HG03196 (cell line): ENCODE results near the gene TRIP6.
"Not testable (repeated sequence)": the region's sequence is repeated elsewhere in the genome, so short reads cannot be mapped to it uniquely, and the experiment has no call there.

ENCODE experiments used
- ATAC-seq: cut with Tn5 transposase; IDR thresholded peaks from one replicate; pipeline ENCODE4 v1.9.1; 2021; ENCODE audit not compliant: unreplicated experiment

Gene TRIP6

GRCh38 chr7:100837099-100837836, 29.9 kb upstream of the TRIP6 start:
- no peak for ATAC-seq

DNA sequence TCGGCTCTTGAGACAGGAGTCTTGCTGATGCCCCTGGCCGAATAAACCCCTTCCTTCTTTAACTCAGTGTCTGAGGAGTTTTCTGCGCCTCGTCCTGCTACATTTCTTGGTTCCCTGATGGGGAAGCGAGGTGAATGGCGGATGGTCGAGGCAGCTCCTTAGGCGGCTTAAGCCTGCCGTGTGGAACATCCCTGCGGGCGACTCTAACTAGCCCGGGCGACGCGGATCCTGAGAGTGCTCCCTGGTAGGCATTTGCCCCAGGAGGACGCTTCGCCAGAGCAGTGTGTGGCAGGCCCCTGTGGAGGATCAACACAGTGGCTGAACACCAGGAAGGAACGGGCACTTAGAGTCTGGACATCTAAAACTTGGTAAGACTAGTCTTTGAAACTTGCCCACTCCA, 27.8 kb upstream of the TRIP6 start:
- ATAC-seq = no peak

GRCh38 chr7:100840470-100841100, 26.6 kb upstream of the TRIP6 start:
- no peak for ATAC-seq

DNA sequence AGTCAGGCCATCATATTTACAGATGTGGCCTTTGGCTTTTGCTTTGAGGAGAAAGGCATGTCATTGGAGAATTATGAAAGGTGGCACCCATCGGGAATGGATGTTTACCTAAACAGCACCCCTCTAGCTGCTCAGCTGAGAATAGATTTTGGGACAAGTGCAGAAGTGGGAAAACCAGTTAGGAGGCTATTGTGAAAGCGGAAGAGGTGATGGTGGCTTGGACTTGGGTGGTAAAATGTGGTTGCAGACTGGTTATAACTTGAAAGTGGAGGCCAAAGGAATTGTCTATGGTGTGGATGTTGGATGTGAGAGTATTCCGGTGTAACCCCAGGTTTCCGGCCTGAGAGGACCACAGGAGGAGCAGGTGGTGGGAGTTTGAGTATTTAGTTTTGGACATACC, 19.8 kb upstream of the TRIP6 start:
- ATAC-seq = no peak

DNA sequence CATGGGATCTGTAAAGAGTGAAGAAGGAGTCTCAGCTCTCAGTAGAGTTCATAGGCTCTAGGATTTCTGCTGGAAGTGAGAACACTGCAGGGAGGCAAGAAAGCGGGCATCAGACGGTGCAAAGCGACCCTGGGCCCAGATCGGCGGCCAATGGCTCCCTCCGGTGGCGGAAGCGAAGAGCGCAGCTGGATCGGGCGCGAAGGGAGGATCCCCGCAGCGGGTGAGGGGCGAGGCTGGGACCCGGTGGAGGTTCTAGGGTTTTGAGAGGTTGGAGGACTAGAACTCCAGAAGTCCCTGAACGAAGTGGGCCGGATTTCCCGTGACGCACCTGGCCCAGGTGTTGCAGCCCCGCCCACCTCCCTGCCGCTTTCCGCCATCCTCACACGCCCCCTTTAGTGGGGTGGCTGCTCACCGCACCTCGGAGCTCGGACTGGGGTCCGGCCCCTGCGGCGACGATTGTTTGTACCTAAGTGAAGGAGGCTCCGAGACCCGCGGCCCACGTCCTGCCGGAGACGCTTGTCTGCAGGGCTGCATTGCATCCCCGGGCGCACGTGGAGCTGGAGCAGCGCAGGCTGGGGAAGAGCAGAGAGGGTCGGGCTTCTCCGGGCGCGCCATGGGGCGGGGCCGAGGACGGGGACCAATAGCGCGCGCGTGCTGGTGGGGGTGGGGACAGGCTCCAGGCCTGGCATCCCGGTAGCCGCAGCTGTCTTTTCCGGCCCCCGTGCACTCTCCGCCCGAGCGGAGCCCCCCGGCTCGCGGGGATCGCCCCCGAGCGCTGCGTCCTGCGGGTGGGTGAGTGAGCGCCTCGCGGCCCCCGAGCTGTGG, 14.9 kb upstream of the TRIP6 start, which contains the start of gene SLC12A9:
Gene SLC12A9 (plus strand): TSS at position 666 of the 825 bp plus-strand sequence. CDS start 1,485 bp downstream, outside the sequence.
- peak; percentile 73 for ATAC-seq

DNA sequence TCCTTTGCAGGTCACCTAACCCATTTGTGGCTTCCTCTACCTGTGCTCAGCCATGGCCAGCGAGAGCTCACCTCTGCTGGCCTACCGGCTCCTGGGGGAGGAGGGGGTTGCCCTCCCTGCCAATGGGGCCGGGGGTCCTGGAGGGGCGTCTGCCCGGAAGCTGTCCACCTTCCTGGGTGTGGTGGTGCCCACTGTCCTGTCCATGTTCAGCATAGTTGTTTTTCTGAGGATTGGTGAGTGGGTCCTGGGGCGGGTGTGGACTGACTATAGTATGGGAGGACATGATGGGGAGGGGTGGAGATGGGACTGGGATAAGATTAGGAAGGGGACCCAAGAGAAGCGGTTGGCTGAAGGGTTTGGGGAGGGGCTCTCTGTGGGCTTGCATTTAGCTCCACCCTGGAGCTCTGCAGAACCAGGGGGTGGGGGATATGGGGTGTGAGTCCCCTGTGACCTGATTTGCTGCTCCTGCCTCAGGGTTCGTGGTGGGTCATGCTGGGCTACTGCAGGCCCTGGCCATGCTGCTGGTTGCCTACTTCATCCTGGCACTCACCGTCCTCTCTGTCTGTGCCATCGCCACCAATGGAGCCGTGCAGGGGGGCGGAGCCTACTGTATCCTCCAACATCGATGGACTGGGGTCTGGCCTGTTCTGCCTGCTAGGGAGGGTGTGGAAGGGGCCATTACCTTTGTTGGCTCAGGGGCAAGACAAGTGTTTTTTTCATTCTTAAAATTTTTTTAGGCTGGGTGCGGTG, 12.9 kb upstream of the TRIP6 start:
- ATAC-seq = no peak

DNA sequence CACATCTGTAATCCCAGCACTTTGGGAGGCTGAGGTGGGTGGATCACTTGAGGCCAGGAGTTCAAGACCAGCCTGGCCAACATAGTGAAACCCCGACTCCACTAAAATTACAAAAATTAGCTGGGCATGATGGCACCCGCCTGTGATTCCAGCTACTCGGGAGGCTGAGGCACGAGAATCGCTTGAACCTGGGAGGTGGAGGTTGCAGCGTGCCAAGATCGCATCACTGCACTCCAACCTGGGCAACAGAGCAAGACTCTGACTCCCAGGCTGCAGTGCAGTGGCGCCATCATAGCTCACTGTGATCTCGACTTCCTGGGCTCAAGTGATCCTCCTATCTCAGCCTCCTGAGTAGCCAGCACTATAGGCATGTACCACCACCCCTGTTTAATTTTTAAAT, 12.3 kb upstream of the TRIP6 start:
- ATAC-seq = not testable (repeated sequence)

GRCh38 chr7:100855515-100855914, 11.7 kb upstream of the TRIP6 start:
- ATAC-seq = no peak

DNA sequence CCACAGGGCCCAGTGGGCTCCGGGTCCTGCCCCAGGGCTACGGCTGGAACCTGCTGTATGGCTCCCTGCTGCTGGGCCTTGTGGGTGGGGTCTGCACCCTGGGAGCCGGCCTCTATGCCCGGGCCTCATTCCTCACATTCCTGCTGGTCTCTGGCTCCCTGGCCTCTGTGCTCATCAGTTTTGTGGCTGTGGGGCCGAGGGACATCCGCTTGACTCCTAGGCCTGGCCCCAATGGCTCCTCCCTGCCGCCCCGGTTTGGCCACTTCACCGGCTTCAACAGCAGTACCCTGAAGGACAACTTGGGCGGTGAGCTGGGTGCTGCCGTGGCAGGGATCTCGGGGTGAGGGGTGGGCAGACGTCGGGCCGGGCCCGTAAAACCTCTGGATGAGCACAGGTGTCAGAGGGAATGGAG, 10.3 kb upstream of the TRIP6 start:
- ATAC-seq = no peak

DNA sequence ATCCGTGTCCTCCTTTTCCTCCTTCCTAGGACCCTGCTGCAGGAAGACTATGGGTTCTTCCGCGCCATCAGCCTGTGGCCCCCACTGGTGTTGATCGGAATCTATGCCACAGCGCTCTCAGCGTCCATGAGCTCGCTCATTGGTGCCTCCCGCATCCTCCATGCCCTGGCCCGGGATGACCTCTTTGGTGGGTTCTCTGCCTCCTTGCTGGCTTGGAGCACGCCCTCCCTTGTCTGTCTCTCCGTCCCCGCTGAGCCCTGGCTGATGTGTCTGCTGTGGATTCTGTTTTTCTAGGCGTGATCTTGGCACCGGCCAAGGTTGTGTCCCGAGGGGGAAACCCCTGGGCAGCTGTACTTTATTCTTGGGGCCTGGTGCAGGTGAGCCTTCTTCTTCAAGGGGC, 7.3 kb upstream of the TRIP6 start:
- no peak for ATAC-seq

DNA sequence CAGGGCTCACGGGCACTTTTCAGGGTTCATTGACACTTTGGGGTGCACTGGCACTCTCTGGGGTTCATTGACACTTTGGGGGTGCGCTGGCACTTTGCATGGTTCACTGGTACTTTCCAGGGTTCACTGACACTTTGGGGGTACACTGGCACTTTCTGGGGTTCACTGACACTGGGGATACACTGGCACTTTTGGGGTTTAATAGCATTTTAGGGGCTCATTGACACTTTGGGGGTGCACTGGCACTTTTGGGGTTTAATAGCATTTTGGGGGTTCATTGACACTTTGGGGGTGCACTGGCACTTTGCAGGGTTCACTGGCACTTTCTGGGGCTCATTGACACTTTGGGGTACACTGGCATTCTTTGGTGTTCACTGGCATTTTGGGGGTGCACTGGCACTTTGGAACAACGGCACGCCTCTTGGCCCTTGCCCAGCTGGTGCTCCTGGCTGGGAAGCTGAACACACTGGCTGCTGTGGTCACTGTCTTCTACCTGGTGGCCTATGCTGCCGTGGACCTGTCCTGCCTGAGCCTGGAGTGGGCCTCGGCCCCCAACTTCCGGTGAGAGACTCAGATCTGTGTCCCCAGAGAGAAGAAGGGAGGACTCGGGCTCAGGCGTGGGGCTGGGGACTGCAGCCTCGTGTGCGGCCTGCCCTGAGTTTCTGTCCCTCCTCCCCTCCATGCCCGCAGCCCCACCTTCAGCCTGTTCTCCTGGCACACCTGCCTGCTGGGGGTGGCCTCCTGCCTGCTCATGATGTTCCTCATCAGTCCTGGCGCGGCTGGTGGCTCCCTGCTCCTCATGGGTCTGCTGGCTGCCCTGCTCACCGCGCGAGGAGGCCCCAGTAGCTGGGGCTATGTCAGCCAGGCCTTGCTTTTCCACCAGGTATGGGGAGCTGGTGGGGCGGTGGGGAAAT, 6.2 kb upstream of the TRIP6 start:
- ATAC-seq = no peak

DNA sequence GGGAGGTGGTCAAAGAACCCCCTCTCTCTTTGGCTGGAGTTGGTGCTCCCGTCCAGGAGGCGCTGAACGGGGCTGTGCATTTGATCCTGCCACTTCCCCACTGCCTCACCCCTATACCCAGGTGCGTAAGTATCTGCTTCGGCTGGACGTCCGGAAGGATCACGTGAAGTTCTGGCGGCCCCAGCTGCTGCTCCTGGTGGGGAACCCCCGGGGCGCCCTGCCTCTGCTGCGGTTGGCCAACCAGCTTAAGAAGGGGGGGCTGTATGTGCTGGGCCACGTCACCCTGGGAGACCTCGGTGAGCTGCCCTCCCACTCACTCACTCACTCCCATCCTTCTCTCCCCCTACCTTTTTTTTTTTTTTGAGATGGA, 5.6 kb upstream of the TRIP6 start:
- ATAC-seq = no peak

- no peak for ATAC-seq
Observed at GRCh38 chr7:100863406-100863950, 3.7 kb upstream of the TRIP6 start.

DNA sequence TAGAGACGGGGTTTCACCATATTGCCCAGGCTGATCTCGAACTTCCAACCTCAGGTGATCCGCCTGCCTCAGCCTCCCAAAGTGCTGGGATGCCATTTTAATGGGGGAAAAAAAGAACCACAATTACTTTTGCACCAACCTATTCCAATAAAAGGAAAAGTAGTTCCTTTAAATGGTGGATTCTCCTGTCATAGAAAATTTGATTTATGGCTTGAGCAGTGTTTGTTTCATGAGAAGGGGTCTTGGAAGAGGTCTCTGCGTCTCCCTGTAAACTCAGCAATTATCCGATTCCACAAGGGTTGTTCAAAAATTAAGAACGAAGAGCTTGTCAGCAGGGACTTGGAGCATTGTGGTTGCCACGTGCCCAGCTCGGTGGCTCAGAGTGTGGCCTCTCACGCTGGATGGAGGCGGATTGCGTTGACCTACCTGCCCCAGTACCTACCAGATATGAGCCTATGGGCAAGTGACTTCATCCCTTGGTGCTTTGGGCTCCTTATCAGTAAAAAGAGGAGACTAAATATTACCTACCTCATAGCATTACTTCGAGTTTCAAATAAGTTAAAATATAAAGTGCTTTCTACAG, 2.8 kb upstream of the TRIP6 start:
- no peak for ATAC-seq

DNA sequence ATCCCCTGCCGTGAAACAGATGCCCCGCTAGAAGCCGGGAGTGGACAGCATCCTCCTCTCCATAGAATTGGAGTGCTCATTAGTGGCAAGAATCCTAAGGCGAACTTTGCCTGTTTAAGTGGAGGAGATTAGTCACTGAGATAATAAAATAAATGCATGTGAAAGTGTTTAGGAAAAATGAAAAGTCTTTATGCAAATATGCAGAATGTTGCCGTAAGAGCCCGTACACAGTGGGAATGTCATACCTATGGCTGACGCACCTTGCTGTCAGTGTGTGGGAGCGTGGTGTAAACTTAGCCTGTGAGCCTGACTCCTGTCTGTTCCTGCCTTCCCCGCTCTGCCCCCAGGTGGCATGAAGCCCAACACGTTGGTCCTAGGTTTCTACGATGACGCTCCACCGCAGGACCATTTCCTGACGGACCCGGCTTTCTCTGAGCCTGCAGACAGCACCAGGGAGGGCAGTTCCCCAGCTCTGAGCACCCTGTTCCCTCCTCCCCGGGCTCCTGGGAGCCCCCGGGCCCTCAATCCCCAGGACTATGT, 1.7 kb upstream of the TRIP6 start:
- ATAC-seq = no peak

GRCh38 chr7:100865938-100866728, 1.1 kb upstream of the TRIP6 start:
- ATAC-seq = no peak

- no peak for ATAC-seq
Observed at GRCh38 chr7:100866729-100867039, 503 bp upstream of the TRIP6 start.

DNA sequence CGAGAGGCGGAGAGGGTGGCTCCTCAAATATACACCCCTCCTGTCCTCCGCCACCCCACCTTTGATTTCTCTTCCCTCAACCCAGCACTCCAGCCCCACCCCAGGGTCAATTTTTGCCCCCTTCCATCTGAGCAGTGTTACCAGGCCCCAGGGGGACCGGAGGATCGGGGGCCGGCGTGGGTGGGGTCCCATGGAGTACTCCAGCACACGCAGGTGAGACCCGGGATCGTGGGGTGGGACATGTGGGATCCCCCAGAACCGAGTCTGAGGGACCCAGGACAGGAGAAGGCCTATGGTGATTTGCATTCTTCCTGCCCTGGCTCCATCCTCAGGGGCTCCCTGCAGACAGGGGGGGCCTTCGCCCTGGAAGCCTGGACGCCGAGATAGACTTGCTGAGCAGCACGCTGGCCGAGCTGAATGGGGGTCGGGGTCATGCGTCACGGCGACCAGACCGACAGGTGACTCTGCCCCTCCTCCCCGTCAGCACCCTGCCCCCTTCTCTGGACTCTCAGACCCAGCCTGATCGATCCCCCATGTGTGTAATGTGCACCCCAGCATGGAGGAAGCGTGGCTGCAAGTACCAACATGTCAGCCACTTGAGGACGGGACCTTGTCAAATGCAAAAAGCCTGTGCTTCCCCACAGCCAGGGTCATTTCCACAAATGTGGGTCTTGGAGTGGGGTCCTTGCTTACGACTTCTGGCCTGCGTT, 744 bp downstream of the TRIP6 start:
- no peak for ATAC-seq
